Gastrocnemius medialis (tissue), 4 donors: ENCODE measurements around the gene CSF2RB.

Experiments used
- POLR2A ChIP-seq, 2 donors: fragments of 450-650 bp; IDR thresholded peaks; one replicate each; pipeline ENCODE4 v1.6.1; 2017; ENCODE audit warnings: antibody characterized with exemption in 2 of 2, mild to moderate bottlenecking in 2 of 2, moderate library complexity in 2 of 2
- TF ChIP-seq, protein P1 (sequence below), 5 experiments: fragments of 450-650 bp in 3 of 5; fragments of 200-600 bp in 2 of 5; sonication (generic) in 2 of 5; IDR thresholded peaks in 4 of 5; conservative IDR thresholded peaks in 1 of 5; 1 replicate in 4 of 5; 2 replicates in 1 of 5; pipeline ENCODE4 v1.5.1; 2016 to 2019; ENCODE audit warnings: antibody characterized with exemption in 5 of 5, mild to moderate bottlenecking in 3 of 5, moderate library complexity in 3 of 5

DNA sequence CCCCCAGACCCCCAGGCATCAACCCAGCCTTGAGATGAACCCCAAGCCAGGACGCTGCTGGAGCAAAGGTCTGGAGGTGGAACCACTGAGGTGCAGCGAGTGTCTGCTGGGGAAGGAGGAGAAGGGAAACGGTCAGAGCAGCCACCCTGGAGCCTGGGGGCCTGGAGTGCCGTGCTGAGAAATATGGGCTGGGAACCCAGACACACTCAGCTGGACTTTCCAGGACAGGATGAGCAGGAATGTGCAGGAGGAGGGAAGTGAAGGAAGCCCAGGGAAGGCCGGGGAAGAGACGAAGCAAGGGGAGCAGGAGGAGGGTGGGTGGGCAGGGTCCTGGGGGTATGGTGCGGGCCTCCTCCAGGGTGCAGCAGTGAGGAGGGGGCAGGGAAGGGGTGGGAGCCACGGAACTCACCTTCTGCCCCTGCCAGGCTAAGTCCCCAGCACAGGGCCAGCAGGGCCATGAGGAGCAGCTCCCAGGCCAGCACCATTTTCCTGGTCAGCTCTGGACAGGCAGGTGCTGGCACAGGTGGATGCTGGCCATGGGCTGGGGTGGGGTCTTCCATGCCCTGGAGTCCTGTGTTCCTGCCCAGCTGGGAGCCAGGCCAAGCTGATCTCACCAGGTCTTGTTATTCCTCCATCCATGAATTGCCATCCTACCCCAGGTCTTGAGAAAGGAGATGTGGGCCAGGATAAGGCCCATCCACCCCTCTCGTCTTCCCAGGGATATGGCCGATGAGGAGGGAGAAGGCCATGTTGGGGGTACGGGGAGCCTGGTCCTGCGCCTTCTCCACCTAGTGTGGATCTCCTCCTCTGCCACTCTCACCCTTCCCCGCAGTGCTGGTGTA, 40.0 kb downstream of the CSF2RB start:
- TF ChIP-seq, protein P1, sequence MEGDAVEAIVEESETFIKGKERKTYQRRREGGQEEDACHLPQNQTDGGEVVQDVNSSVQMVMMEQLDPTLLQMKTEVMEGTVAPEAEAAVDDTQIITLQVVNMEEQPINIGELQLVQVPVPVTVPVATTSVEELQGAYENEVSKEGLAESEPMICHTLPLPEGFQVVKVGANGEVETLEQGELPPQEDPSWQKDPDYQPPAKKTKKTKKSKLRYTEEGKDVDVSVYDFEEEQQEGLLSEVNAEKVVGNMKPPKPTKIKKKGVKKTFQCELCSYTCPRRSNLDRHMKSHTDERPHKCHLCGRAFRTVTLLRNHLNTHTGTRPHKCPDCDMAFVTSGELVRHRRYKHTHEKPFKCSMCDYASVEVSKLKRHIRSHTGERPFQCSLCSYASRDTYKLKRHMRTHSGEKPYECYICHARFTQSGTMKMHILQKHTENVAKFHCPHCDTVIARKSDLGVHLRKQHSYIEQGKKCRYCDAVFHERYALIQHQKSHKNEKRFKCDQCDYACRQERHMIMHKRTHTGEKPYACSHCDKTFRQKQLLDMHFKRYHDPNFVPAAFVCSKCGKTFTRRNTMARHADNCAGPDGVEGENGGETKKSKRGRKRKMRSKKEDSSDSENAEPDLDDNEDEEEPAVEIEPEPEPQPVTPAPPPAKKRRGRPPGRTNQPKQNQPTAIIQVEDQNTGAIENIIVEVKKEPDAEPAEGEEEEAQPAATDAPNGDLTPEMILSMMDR (IDR thresholded peaks at IDR 0.05 in 4 of 5, conservative IDR thresholded peaks at IDR 0.05 in 1 of 5), result no peak
- TF ChIP-seq POLR2A (IDR thresholded peaks at IDR 0.05), result no peak
